Upper lobe of left lung (tissue), 4 donors: ENCODE data around the gene KMT2D.

ENCODE experiments used
- CTCF ChIP-seq, 6 experiments: fragments of 450-650 bp in 4 of 6; fragments of 200-600 bp in 2 of 6; sonication (generic) in 2 of 6; IDR thresholded peaks; one replicate each; pipeline ENCODE4 v1.5.1; 2016 to 2019; ENCODE audit warnings: antibody characterized with exemption in 6 of 6
- POLR2AphosphoS5 ChIP-seq, 2 donors: sonication (generic); formaldehyde crosslinking; IDR thresholded peaks; one replicate each; pipeline ENCODE4 v1.5.1; 2017; ENCODE audit warnings: antibody characterized with exemption in 2 of 2

GRCh38 chr12:49043241-49043640 is 17.4 kb downstream of the KMT2D start:
- no peak for TF ChIP-seq POLR2AphosphoS5 (IDR thresholded peaks at IDR 0.05)
- TF ChIP-seq CTCF (IDR thresholded peaks at IDR 0.05) = no peak
